Nucleus accumbens (tissue), 56 donors: ENCODE results near the gene ATP2A3.

Experiments
- DNase-seq, 56 donors: peaks; one replicate each; lab custom pipeline; 2025; lab: John Stamatoyannopoulos, UW

The ATP2A3 gene

GRCh38 chr17:3896108-3896967 is 67.9 kb downstream of the ATP2A3 start:
- DNase-seq = peak in 13 of 56 donors; percentile 17 to 40 (median 29)

GRCh38 chr17:3895354-3895753 is 68.9 kb downstream of the ATP2A3 start:
- DNase-seq = no peak

GRCh38 chr17:3894911-3895343 is 69.3 kb downstream of the ATP2A3 start:
- peak in 5 of 56 donors; percentile 12 to 34 (median 23) for DNase-seq

- no peak for DNase-seq
Observed at GRCh38 chr17:3894188-3894587, 70.0 kb downstream of the ATP2A3 start.

- DNase-seq = no peak
Observed at GRCh38 chr17:3893720-3894116, 70.5 kb downstream of the ATP2A3 start.

- peak in 55 of 56 donors; percentile 24 to 86 (median 71) for DNase-seq
Observed at GRCh38 chr17:3893003-3893719, 71.1 kb downstream of the ATP2A3 start, which contains the start of gene CAMKK1. TSS of gene CAMKK1 (minus strand) at chr17:3893053. CDS start at chr17:3885687, 7,366 bp downstream.

- DNase-seq = peak in 45 of 56 donors; percentile 15 to 86 (median 59)
Observed at GRCh38 chr17:3892095-3892998, 71.9 kb downstream of the ATP2A3 start.

- no peak for DNase-seq
Observed at GRCh38 chr17:3891626-3892094, 72.6 kb downstream of the ATP2A3 start.

- DNase-seq = peak in 1 of 56 donors; percentile 23
Observed at GRCh38 chr17:3890878-3891219, 73.4 kb downstream of the ATP2A3 start.

- peak in 17 of 56 donors; percentile 18 to 54 (median 34) for DNase-seq
Observed at GRCh38 chr17:3890082-3890877, 74.0 kb downstream of the ATP2A3 start.

GRCh38 chr17:3889325-3890012 is 74.8 kb downstream of the ATP2A3 start:
- no peak for DNase-seq

- DNase-seq = peak in 1 of 56 donors; percentile 29
Observed at GRCh38 chr17:3888343-3889171, 75.7 kb downstream of the ATP2A3 start.

- no peak for DNase-seq
Observed at GRCh38 chr17:3887804-3888203, 76.4 kb downstream of the ATP2A3 start.

GRCh38 chr17:3887394-3887793 is 76.8 kb downstream of the ATP2A3 start:
- DNase-seq = no peak

- DNase-seq = peak in 8 of 56 donors; percentile 5 to 49 (median 24)
Observed at GRCh38 chr17:3886776-3887175, 77.5 kb downstream of the ATP2A3 start.

- DNase-seq = peak in 1 of 56 donors; percentile 5
Observed at GRCh38 chr17:3885970-3886369, 78.3 kb downstream of the ATP2A3 start.

GRCh38 chr17:3885271-3885670 is 79.0 kb downstream of the ATP2A3 start:
- no peak for DNase-seq

GRCh38 chr17:3884188-3884587 is 80.0 kb downstream of the ATP2A3 start:
- DNase-seq = peak in 14 of 56 donors; percentile 7 to 55 (median 32)
